Mesothelial cell of epicardium (in vitro differentiated cells): ENCODE measurements around the gene SERPINE2. TPM values are rescaled to one million over a fixed set of nuclear protein-coding genes. Genes with fewer than 3 reads are reported as not detected.

Experiments
- DNase-seq, 2 experiments: peaks; one replicate each; pipeline ENCODE4 v3.0.0; 2021; ENCODE audit warnings: low spot score in 2 of 2; ENCODE audit not compliant: unreplicated experiment in 2 of 2
- H3K27ac Mint-ChIP-seq: 2 replicates; pipeline ENCODE4 v1.8.0; 2021; ENCODE audit warnings: mixed read lengths
- H3K27me3 Mint-ChIP-seq: 2 replicates; pipeline ENCODE4 v1.8.0; 2021; ENCODE audit warnings: low read depth, mixed read lengths
- H3K36me3 Mint-ChIP-seq: 2 replicates; pipeline ENCODE4 v1.8.0; 2021; ENCODE audit warnings: mixed read lengths
- H3K4me1 Mint-ChIP-seq: 2 replicates; pipeline ENCODE4 v1.8.0; 2021; ENCODE audit warnings: mixed read lengths
- H3K4me3 Mint-ChIP-seq: 2 replicates; pipeline ENCODE4 v1.8.0; 2021; ENCODE audit warnings: mild to moderate bottlenecking, moderate library complexity, mixed read lengths
- H3K9me3 Mint-ChIP-seq: 2 replicates; pipeline ENCODE4 v1.8.0; 2021; ENCODE audit warnings: mixed read lengths
- CTCF ChIP-seq: fragments of 200-600 bp; sonication (generic); IDR thresholded peaks from one replicate; pipeline ENCODE4 v1.5.0; 2021; ENCODE audit warnings: antibody characterized with exemption; ENCODE audit not compliant: unreplicated experiment
- total RNA-seq: library from RNA; stranded (reverse); gene quantifications from 3 replicates; pipeline ENCODE4 v1.2.1, GENCODE V29; 2021

The SERPINE2 gene
- total RNA-seq, 1 donor from 2014 or later: 49.9 TPM

GRCh38 chr2:224038049-224038829 lies 847 bp downstream of the SERPINE2 start:
- Mint-ChIP-seq H3K4me1 (peaks cover 21% of the 10 kb centered on the region), H3K9me3 (no peaks in the 10 kb centered on the region), H3K27ac (no peak overlapping the region), H3K4me3 (peak overlapping the region; percentile 78), H3K27me3 (peaks cover 75% of the 10 kb centered on the region), H3K36me3 (no peaks in the 10 kb centered on the region)
- peak; percentile 25 to 50 for DNase-seq
- no peak for TF ChIP-seq CTCF

GRCh38 chr2:224036731-224037361 lies 2.2 kb downstream of the SERPINE2 start:
- no peak for DNase-seq
- peaks cover 62% of the 10 kb centered on the region for H3K27me3 Mint-ChIP-seq

GRCh38 chr2:224034017-224034416 lies 5.1 kb downstream of the SERPINE2 start:
- H3K27ac Mint-ChIP-seq: no peak overlapping the region
- no peak for TF ChIP-seq CTCF
- H3K36me3 Mint-ChIP-seq: no peaks in the 10 kb centered on the region
- H3K9me3 Mint-ChIP-seq: no peaks in the 10 kb centered on the region
- H3K27me3 Mint-ChIP-seq: peaks cover 37% of the 10 kb centered on the region
- peaks cover 13% of the 10 kb centered on the region for H3K4me1 Mint-ChIP-seq
- no peak overlapping the region for H3K4me3 Mint-ChIP-seq
- DNase-seq: no peak

More at GRCh38 chr2:224036731-224037361, 2.2 kb downstream of the SERPINE2 start:
- Mint-ChIP-seq H3K9me3 (no peaks in the 10 kb centered on the region), H3K4me3 (peak overlapping the region; percentile 44), H3K36me3 (no peaks in the 10 kb centered on the region), H3K4me1 (peaks cover 13% of the 10 kb centered on the region), H3K27ac (no peak overlapping the region)
- no peak for TF ChIP-seq CTCF

GRCh38 chr2:224033601-224034000 lies 5.5 kb downstream of the SERPINE2 start:
- peaks cover 13% of the 10 kb centered on the region for H3K4me1 Mint-ChIP-seq
- peaks cover 37% of the 10 kb centered on the region for H3K27me3 Mint-ChIP-seq
- H3K9me3 Mint-ChIP-seq: no peaks in the 10 kb centered on the region
- no peaks in the 10 kb centered on the region for H3K36me3 Mint-ChIP-seq
- H3K4me3 Mint-ChIP-seq: no peak overlapping the region
- DNase-seq: no peak
- no peak overlapping the region for H3K27ac Mint-ChIP-seq
- TF ChIP-seq CTCF: no peak

- Mint-ChIP-seq H3K36me3 (no peaks in the 10 kb centered on the region), H3K4me1 (peaks cover 4% of the 10 kb centered on the region), H3K9me3 (no peaks in the 10 kb centered on the region)
Observed at GRCh38 chr2:224032283-224032682, 6.8 kb downstream of the SERPINE2 start.

More at GRCh38 chr2:224032283-224032682, 6.8 kb downstream of the SERPINE2 start:
- Mint-ChIP-seq H3K27ac (no peak overlapping the region), H3K27me3 (peaks cover 25% of the 10 kb centered on the region), H3K4me3 (no peak overlapping the region)
- no peak for DNase-seq
- no peak for TF ChIP-seq CTCF
